Mammary epithelial cell (primary cell): ENCODE data around the gene TAMM41.

Experiments
- EZH2 ChIP-seq: IDR thresholded peaks from 2 replicates; pipeline ENCODE4 v1.6.1; 2012; ENCODE audit warnings: low read length, inconsistent platforms, borderline replicate concordance
- TF ChIP-seq, protein P1 (sequence below), 2 donors: IDR thresholded peaks in 1 of 2; conservative IDR thresholded peaks in 1 of 2; 2 replicates each; pipeline ENCODE4 v1.5.1; 2011 to 2012; ENCODE audit warnings: inconsistent platforms in 2 of 2, low read length in 2 of 2, mild to moderate bottlenecking in 2 of 2, control low read depth in 1 of 2, low read depth in 1 of 2; ENCODE audit not compliant: insufficient read depth in 1 of 2; ENCODE audit errors: extremely low read depth in 1 of 2

DNA sequence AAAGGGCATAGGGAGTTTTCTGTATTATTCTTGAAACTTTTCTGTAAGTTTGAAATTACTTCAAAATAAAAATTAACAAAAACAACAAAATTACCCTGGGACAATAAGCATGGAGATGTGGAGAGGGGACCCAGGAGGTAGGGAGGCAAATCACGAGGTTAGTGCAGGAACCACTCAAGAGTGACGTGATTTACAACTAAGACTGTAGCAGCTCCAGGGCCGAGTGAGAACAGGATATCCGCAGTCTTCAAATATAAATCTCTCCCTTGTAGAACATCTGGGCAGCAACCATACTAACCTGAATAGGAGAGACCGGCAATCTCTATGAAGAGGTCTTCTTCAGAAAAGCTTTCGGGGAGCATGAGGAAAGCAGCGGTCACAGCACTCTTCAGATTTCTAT, 17.3 kb downstream of the TAMM41 start:
- TF ChIP-seq, protein P1, sequence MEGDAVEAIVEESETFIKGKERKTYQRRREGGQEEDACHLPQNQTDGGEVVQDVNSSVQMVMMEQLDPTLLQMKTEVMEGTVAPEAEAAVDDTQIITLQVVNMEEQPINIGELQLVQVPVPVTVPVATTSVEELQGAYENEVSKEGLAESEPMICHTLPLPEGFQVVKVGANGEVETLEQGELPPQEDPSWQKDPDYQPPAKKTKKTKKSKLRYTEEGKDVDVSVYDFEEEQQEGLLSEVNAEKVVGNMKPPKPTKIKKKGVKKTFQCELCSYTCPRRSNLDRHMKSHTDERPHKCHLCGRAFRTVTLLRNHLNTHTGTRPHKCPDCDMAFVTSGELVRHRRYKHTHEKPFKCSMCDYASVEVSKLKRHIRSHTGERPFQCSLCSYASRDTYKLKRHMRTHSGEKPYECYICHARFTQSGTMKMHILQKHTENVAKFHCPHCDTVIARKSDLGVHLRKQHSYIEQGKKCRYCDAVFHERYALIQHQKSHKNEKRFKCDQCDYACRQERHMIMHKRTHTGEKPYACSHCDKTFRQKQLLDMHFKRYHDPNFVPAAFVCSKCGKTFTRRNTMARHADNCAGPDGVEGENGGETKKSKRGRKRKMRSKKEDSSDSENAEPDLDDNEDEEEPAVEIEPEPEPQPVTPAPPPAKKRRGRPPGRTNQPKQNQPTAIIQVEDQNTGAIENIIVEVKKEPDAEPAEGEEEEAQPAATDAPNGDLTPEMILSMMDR (conservative IDR thresholded peaks at IDR 0.05 in 1 of 2, IDR thresholded peaks at IDR 0.05 in 1 of 2; ENCODE audit: extremely low read depth in 1 of 2, insufficient read depth in 1 of 2, low read depth in 1 of 2, low read length in 2 of 2), result no peak
- TF ChIP-seq EZH2, result no peak
